Neutrophil (primary cell): ENCODE results near the gene MGMT.

Experiments
- H3K27ac ChIP-seq: fragments of 200-600 bp; sonication (generic); 2 replicates; pipeline ENCODE4 v1.5.1; 2016; ENCODE audit warnings: mild to moderate bottlenecking, moderate library complexity
- H3K27me3 ChIP-seq: fragments of 200-600 bp; sonication (generic); 2 replicates; pipeline ENCODE4 v1.6.0; 2016; ENCODE audit warnings: mild to moderate bottlenecking
- H3K36me3 ChIP-seq: fragments of 200-600 bp; sonication (generic); 2 replicates; pipeline ENCODE4 v1.5.1; 2017
- H3K4me1 ChIP-seq, 2 experiments: fragments of 200-600 bp in 1 of 2; sonication (generic) in 1 of 2; 1 replicate in 1 of 2; 2 replicates in 1 of 2; pipeline versions ENCODE4 v1.5.1 to v1.6.1; 2013 to 2016; ENCODE audit warnings: low read depth in 1 of 2, low read length in 1 of 2, mild to moderate bottlenecking in 1 of 2, moderate library complexity in 1 of 2; ENCODE audit not compliant: control insufficient read depth in 1 of 2, insufficient read depth in 1 of 2
- H3K4me3 ChIP-seq, 2 experiments: fragments of 200-600 bp in 1 of 2; sonication (generic) in 1 of 2; 1 replicate in 1 of 2; 2 replicates in 1 of 2; pipeline ENCODE4 v1.5.1; 2013 to 2016; ENCODE audit warnings: low read depth in 1 of 2, low read length in 1 of 2, mild to moderate bottlenecking in 1 of 2, moderate library complexity in 1 of 2
- H3K9me3 ChIP-seq: fragments of 200-600 bp; sonication (generic); 2 replicates; pipeline ENCODE4 v1.5.1; 2016
- TF ChIP-seq, protein P1 (sequence below): fragments of 200-600 bp; sonication (generic); IDR thresholded peaks from 2 replicates; pipeline ENCODE4 v1.5.1; 2016; ENCODE audit warnings: antibody characterized with exemption

MGMT gene

DNA sequence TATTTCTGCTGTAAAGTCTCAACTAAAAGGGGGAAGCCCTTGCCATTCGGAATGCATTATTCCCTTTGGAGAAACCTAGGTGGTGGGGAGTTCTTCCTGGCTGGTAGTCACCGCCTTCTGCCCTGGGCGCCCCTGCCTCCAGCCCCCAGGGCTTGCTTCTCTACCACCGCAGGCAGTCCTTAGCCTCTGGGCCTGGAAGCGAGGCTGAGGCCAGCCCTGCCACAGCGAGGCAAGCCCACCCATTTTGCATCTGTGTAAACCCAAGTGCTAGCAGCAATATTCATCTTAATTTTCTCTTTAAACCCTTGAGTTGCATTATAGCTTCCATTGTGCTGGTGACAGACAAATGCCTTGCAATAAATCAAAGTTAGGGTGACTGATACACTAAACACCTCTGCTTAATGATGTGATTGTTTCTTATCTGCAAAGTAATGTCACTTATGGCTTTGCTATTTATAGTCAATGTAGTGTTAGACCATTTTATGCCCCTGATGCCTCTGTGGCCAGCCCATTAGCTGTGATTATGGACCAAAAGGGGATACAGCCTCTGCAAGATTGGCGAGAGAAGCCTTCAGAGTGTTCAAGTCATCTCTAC, 26.2 kb upstream of the MGMT start:
- TF ChIP-seq, protein P1, sequence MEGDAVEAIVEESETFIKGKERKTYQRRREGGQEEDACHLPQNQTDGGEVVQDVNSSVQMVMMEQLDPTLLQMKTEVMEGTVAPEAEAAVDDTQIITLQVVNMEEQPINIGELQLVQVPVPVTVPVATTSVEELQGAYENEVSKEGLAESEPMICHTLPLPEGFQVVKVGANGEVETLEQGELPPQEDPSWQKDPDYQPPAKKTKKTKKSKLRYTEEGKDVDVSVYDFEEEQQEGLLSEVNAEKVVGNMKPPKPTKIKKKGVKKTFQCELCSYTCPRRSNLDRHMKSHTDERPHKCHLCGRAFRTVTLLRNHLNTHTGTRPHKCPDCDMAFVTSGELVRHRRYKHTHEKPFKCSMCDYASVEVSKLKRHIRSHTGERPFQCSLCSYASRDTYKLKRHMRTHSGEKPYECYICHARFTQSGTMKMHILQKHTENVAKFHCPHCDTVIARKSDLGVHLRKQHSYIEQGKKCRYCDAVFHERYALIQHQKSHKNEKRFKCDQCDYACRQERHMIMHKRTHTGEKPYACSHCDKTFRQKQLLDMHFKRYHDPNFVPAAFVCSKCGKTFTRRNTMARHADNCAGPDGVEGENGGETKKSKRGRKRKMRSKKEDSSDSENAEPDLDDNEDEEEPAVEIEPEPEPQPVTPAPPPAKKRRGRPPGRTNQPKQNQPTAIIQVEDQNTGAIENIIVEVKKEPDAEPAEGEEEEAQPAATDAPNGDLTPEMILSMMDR, result no peak
- H3K4me1 ChIP-seq, result no peaks in the 10 kb centered on the region
- no peaks in the 10 kb centered on the region for H3K27me3 ChIP-seq
- no peak overlapping the region for H3K4me3 ChIP-seq
- no peaks in the 10 kb centered on the region for H3K36me3 ChIP-seq
- H3K9me3 ChIP-seq, result no peaks in the 10 kb centered on the region
- no peak overlapping the region for H3K27ac ChIP-seq

DNA sequence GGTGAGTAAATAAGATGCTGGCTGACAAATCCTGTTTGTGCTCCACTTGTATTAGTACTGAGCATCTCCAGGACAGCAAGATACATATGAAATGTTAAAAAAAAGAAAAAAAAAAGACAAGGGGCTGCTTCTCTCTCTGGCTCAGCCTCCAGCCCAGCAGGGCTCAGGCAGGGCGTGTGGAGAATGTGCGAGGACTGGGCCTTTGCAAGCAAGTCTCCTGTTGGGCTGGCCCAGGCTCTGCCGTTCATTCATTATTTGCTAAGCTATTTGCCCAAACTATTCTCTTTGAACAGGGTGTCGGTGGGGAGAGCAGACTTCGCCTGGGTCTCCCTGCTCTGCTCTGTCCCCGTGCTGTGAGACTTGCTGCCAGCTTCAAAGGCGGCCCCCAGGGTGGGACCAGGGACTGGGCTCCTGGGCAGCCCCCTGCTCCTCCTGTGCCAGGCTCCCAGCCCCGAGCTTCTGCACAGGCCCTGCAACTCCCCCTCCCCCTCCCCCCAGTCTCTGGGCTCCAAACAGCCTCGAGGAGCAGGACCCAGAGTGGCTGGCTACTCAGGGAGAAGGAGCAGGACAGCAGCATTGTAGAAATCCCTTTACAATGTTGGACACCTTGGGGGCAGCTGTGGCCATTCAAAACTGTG, 25.6 kb upstream of the MGMT start:
- H3K4me3 ChIP-seq, result no peak overlapping the region
- no peak overlapping the region for H3K27ac ChIP-seq
- H3K36me3 ChIP-seq, result no peaks in the 10 kb centered on the region
- TF ChIP-seq, protein P1, result no peak
- H3K27me3 ChIP-seq, result no peaks in the 10 kb centered on the region
- H3K4me1 ChIP-seq, result no peaks in the 10 kb centered on the region
- no peaks in the 10 kb centered on the region for H3K9me3 ChIP-seq

DNA sequence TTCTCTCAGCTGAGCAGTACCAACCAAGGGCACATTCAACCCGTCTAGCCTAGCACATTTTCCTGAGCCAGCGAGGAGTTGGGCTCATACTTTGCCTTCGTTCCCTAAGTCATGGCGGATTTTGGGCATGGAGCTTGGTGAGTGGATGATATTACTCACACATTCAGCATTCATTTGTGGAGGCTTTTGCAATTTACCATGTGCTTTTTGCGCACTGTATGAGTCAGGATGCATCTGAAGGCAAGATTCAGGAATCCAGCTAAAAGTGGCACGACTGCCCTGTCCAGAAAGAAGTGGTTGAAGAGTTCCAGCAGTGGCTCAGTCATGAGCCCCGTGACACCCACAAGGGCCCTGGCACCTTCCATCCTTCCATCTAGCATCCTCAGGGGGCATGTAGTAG, 24.2 kb upstream of the MGMT start:
- H3K36me3 ChIP-seq, result no peaks in the 10 kb centered on the region
- no peaks in the 10 kb centered on the region for H3K4me1 ChIP-seq
- no peak overlapping the region for H3K27ac ChIP-seq
- no peak overlapping the region for H3K4me3 ChIP-seq
- H3K9me3 ChIP-seq, result no peaks in the 10 kb centered on the region
- TF ChIP-seq, protein P1, result no peak
- no peaks in the 10 kb centered on the region for H3K27me3 ChIP-seq

DNA sequence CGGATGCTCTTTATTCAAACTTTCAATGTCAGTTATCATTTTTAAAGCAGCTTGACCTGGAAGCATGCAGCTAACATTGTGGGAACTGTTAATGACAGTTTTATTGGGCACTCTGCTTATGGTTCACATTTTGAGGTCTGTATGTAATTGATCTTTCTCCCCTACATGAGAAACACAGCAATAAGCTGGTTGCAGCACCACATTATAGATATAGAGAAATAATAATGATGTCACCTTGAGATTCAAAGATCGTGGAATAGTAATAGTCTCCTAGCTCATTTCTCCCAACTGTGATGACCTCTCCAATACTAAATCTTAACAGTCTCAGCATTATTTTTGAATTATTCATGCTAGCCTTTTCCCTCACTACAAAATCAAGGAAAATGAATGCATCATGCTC, 22.7 kb upstream of the MGMT start:
- H3K36me3 ChIP-seq, result no peaks in the 10 kb centered on the region
- no peak overlapping the region for H3K4me3 ChIP-seq
- H3K9me3 ChIP-seq, result no peaks in the 10 kb centered on the region
- TF ChIP-seq, protein P1, result no peak
- H3K27me3 ChIP-seq, result no peaks in the 10 kb centered on the region
- no peak overlapping the region for H3K27ac ChIP-seq
- H3K4me1 ChIP-seq, result no peaks in the 10 kb centered on the region

DNA sequence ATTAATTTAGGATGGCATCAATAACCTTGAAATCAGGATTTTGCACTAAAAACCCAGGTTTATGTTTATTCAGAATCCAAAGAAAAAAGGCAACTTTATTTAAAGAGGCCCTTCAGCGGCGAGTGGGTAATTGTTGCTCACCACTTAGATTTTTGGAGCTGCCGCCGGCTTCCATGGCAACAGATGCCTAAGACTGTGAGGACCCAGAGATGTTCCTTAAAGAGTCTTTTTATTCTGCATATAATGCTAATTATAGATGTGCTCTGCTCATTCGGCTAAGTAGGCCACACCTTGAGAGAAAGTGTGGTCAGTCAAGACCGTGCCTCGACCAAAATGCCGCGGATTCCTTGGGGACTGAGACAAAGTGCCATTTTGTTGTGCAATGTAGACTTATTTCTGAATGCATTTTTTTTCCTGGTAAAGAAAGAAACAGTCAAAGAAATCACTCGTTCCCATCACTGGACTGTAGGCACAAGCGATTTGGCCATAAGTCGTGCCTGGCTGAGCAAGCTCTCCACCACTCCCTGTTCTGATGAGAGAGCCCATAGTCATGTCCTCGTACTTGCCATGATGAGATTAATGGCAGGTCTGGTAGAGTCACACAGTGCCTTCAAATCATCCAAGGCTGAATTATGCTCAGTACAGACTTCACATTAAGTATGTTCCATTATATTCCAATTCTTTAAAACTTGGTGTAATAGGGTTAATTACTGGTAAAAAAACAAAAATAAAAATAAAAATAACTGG, 21.4 kb upstream of the MGMT start:
- Histone ChIP-seq H3K27me3 (no peaks in the 10 kb centered on the region), H3K9me3 (no peaks in the 10 kb centered on the region), H3K4me1 (no peaks in the 10 kb centered on the region), H3K36me3 (no peaks in the 10 kb centered on the region), H3K4me3 (no peak overlapping the region), H3K27ac (no peak overlapping the region)
- TF ChIP-seq, protein P1, result no peak
